Astrocyte (in vitro differentiated cells and primary cell): ENCODE data around the gene EMID1. TPM values are rescaled to one million over a fixed set of nuclear protein-coding genes. Genes with fewer than 3 reads are reported as not detected.

ENCODE experiments used
- DNase-seq: peaks from one replicate; pipeline ENCODE4 v3.0.0-alpha.2; 2010; ENCODE audit warnings: low read depth
- FAIRE-seq: peaks from 2 replicates; lab custom pipeline; 2011; peaks lifted over from hg19 to GRCh38; lab: Jason Lieb, UNC
- H2AFZ ChIP-seq: 2 replicates; pipeline ENCODE4 v1.6.0; 2012; ENCODE audit warnings: low read depth, low read length, inconsistent platforms
- H3K27ac ChIP-seq: 2 replicates; pipeline ENCODE4 v1.5.1; 2011; ENCODE audit warnings: low read depth, low read length, inconsistent platforms
- H3K27me3 ChIP-seq: 2 replicates; pipeline ENCODE4 v1.6.0; 2011; ENCODE audit warnings: low read length, inconsistent platforms; ENCODE audit not compliant: insufficient read depth
- H3K36me3 ChIP-seq: 2 replicates; pipeline ENCODE4 v1.5.1; 2011; ENCODE audit warnings: low read length, inconsistent platforms; ENCODE audit not compliant: insufficient read depth
- H3K4me1 ChIP-seq: 2 replicates; pipeline ENCODE4 v1.5.1; 2011; ENCODE audit warnings: low read length, inconsistent platforms; ENCODE audit not compliant: insufficient read depth
- H3K4me2 ChIP-seq: 2 replicates; pipeline ENCODE4 v1.6.0; 2012; ENCODE audit warnings: low read length, inconsistent platforms
- H3K4me3 ChIP-seq: 2 replicates; pipeline ENCODE4 v1.5.1; 2011; ENCODE audit warnings: low read depth, mild to moderate bottlenecking, low read length, inconsistent platforms; ENCODE audit not compliant: insufficient read depth
- H3K79me2 ChIP-seq: 2 replicates; pipeline ENCODE4 v1.6.0; 2012; ENCODE audit warnings: mild to moderate bottlenecking, low read length, inconsistent platforms; ENCODE audit not compliant: insufficient read depth
- H3K9ac ChIP-seq: 2 replicates; pipeline ENCODE4 v1.6.0; 2012; ENCODE audit warnings: mild to moderate bottlenecking, low read length, inconsistent platforms
- H3K9me3 ChIP-seq: 2 replicates; pipeline ENCODE4 v1.5.1; 2012; ENCODE audit warnings: low read depth, mild to moderate bottlenecking, low read length, inconsistent platforms; ENCODE audit not compliant: insufficient read depth
- H4K20me1 ChIP-seq: 2 replicates; pipeline ENCODE4 v1.6.0; 2012; ENCODE audit warnings: low read length, inconsistent platforms; ENCODE audit not compliant: insufficient read depth
- H3K27ac Mint-ChIP-seq: one replicate; pipeline ENCODE4 v1.8.0; 2021; ENCODE audit warnings: mild to moderate bottlenecking, mixed read lengths; ENCODE audit not compliant: unreplicated experiment
- H3K27me3 Mint-ChIP-seq: one replicate; pipeline ENCODE4 v1.8.0; 2021; ENCODE audit warnings: low read depth, mixed read lengths; ENCODE audit not compliant: unreplicated experiment
- H3K36me3 Mint-ChIP-seq: one replicate; pipeline ENCODE4 v1.8.0; 2021; ENCODE audit warnings: low read depth, mixed read lengths; ENCODE audit not compliant: unreplicated experiment
- H3K4me1 Mint-ChIP-seq: one replicate; pipeline ENCODE4 v1.8.0; 2021; ENCODE audit warnings: low read depth, mixed read lengths; ENCODE audit not compliant: unreplicated experiment
- H3K4me3 Mint-ChIP-seq: one replicate; pipeline ENCODE4 v1.8.0; 2021; ENCODE audit warnings: mild to moderate bottlenecking, moderate library complexity, mixed read lengths; ENCODE audit not compliant: unreplicated experiment
- H3K9me3 Mint-ChIP-seq: one replicate; pipeline ENCODE4 v1.8.0; 2021; ENCODE audit warnings: mild to moderate bottlenecking, mixed read lengths; ENCODE audit not compliant: unreplicated experiment
- EZH2 ChIP-seq: IDR thresholded peaks from 2 replicates; pipeline ENCODE4 v1.6.1; 2012; ENCODE audit warnings: mild to moderate bottlenecking, low read length, inconsistent platforms; ENCODE audit not compliant: insufficient read depth
- total RNA-seq: library from RNA; stranded (reverse); gene quantifications from 2 replicates; pipeline ENCODE4 v1.2.1, GENCODE V29; 2021
- TF ChIP-seq, protein P1 (sequence below): IDR thresholded peaks from 2 replicates; pipeline ENCODE4 v1.5.1; 2011; ENCODE audit warnings: low read depth, mild to moderate bottlenecking, inconsistent platforms, low read length, moderate library complexity; ENCODE audit not compliant: insufficient read depth

The EMID1 gene
- total RNA-seq, 1 donor from 2014 or later, result 0.34 TPM

DNA sequence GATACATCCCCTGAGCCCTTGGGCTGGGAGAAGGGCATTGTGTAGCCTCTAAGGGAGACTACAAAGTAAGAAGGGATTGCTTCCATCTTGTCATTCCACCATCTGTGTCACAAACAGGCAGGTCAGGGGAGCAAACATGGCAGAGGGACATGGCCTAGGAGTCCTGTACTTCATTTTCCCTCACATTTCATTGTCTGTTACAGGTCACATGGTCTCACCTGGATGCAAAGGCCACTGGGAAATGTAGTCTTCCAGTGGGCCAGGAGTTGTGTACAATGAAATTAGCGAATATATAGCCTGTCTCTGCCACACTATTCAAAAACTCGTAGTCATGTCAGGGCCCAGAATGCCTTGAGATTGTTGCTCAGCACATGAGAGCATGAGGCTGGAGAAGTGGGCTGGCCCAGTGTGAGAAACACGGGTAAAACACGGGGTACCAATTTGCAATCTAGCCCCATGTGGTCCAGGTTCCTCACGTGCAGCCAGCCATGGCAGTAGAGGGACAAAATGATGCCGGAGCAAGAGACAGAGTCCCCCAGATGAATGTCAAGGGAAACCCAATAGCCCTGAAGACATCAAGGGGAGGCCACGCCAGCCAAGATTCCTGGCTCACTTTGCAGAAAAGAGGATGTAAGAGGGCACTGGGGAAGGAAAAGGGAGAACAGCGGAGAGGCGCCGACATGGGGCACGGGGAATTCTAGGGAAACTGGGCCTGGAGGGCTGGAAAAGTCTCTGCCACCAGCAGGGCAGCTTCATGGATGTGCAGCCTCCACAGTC lies 47.7 kb upstream of the EMID1 start:
- H2AFZ ChIP-seq, result no peak overlapping the region
- H3K4me3 ChIP-seq, result no peak overlapping the region
- no peaks in the 10 kb centered on the region for H3K9me3 Mint-ChIP-seq
- H3K4me1 Mint-ChIP-seq, result no peaks in the 10 kb centered on the region
- H3K4me1 ChIP-seq, result no peaks in the 10 kb centered on the region
- H4K20me1 ChIP-seq, result no peaks in the 10 kb centered on the region
- H3K4me2 ChIP-seq, result no peak overlapping the region
- no peak overlapping the region for H3K27ac Mint-ChIP-seq
- H3K27me3 Mint-ChIP-seq, result peaks cover 30% of the 10 kb centered on the region
- DNase-seq, result no peak
- no peak for TF ChIP-seq EZH2
- TF ChIP-seq, protein P1, sequence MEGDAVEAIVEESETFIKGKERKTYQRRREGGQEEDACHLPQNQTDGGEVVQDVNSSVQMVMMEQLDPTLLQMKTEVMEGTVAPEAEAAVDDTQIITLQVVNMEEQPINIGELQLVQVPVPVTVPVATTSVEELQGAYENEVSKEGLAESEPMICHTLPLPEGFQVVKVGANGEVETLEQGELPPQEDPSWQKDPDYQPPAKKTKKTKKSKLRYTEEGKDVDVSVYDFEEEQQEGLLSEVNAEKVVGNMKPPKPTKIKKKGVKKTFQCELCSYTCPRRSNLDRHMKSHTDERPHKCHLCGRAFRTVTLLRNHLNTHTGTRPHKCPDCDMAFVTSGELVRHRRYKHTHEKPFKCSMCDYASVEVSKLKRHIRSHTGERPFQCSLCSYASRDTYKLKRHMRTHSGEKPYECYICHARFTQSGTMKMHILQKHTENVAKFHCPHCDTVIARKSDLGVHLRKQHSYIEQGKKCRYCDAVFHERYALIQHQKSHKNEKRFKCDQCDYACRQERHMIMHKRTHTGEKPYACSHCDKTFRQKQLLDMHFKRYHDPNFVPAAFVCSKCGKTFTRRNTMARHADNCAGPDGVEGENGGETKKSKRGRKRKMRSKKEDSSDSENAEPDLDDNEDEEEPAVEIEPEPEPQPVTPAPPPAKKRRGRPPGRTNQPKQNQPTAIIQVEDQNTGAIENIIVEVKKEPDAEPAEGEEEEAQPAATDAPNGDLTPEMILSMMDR, result no peak
- H3K4me3 Mint-ChIP-seq, result no peak overlapping the region
- H3K79me2 ChIP-seq, result no peaks in the 10 kb centered on the region
- no peak overlapping the region for H3K27ac ChIP-seq
- H3K36me3 Mint-ChIP-seq, result no peaks in the 10 kb centered on the region
- H3K9me3 ChIP-seq, result no peaks in the 10 kb centered on the region
- FAIRE-seq, result no peak
- H3K27me3 ChIP-seq, result no peaks in the 10 kb centered on the region
- H3K36me3 ChIP-seq, result no peaks in the 10 kb centered on the region
- H3K9ac ChIP-seq, result no peak overlapping the region

DNA sequence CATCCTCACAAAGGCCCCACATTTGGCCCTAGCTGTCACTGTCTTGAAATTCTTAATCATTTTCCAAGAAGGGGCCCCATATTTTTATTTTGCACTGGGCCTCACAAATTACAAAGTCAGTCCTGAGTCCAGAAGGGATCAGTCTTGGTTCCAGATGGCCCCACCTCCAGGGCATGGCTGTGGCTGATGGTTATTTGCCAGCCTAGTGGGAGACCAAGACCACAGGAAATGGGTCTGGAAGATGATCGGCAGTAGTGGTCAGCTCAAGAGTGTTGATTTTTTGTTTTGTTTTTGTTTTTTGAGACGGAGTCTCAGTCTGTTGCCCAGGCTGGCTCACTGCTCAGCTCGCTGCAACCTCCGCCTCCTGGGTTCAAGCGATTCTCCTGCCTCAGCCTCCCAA lies 47.1 kb upstream of the EMID1 start:
- Mint-ChIP-seq H3K4me1 (no peaks in the 10 kb centered on the region), H3K4me3 (no peak overlapping the region), H3K9me3 (no peaks in the 10 kb centered on the region), H3K36me3 (no peaks in the 10 kb centered on the region), H3K27ac (no peak overlapping the region), H3K27me3 (peaks cover 34% of the 10 kb centered on the region)
- Histone ChIP-seq H3K4me3 (no peak overlapping the region), H3K9ac (no peak overlapping the region), H3K27ac (no peak overlapping the region), H3K9me3 (no peaks in the 10 kb centered on the region), H3K36me3 (no peaks in the 10 kb centered on the region), H4K20me1 (no peaks in the 10 kb centered on the region), H3K79me2 (no peaks in the 10 kb centered on the region), H3K4me1 (no peaks in the 10 kb centered on the region), H3K27me3 (no peaks in the 10 kb centered on the region), H2AFZ (no peak overlapping the region), H3K4me2 (no peak overlapping the region)
- FAIRE-seq (no peak), DNase-seq (no peak)
- TF ChIP-seq, protein P1, result no peak
- TF ChIP-seq EZH2, result no peak

DNA sequence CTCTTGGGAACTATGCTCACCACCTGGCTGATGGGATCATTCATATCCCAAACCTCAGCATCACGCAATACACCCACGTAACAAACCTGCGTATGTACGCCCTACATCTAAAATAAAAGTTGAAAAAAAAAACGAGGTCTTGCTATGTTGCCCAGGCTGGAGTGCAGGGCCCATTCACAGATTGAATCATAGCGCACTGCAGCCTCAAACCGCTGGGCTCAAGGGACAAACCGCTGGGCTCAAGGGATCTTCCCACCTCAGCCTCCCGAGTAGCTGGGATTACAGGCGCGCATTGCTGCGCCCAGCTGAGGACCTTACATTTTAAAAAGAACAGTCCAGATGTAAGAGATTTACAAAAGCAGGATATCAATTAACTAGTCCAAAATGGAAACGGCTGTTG lies 41.9 kb upstream of the EMID1 start:
- no peak overlapping the region for H3K27ac Mint-ChIP-seq
- H3K27me3 ChIP-seq, result no peaks in the 10 kb centered on the region
- H3K9me3 ChIP-seq, result no peaks in the 10 kb centered on the region
- no peaks in the 10 kb centered on the region for H3K36me3 ChIP-seq
- H3K4me1 Mint-ChIP-seq, result no peaks in the 10 kb centered on the region
- no peak for DNase-seq
- H3K9ac ChIP-seq, result no peak overlapping the region
- TF ChIP-seq EZH2, result no peak
- TF ChIP-seq, protein P1, result no peak
- H3K9me3 Mint-ChIP-seq, result no peaks in the 10 kb centered on the region
- no peak overlapping the region for H3K4me2 ChIP-seq
- no peaks in the 10 kb centered on the region for H3K79me2 ChIP-seq
- peaks cover 42% of the 10 kb centered on the region for H3K27me3 Mint-ChIP-seq
- H3K4me3 ChIP-seq, result no peak overlapping the region
- FAIRE-seq, result no peak
- H2AFZ ChIP-seq, result no peak overlapping the region
- H3K27ac ChIP-seq, result no peak overlapping the region
- H4K20me1 ChIP-seq, result no peaks in the 10 kb centered on the region
- no peak overlapping the region for H3K4me3 Mint-ChIP-seq
- H3K4me1 ChIP-seq, result no peaks in the 10 kb centered on the region
- no peaks in the 10 kb centered on the region for H3K36me3 Mint-ChIP-seq
